ENCODE data around the gene ACTN1.

ACTN1 gene

GRCh38 chr14:68934066-68934465 lies 45.0 kb downstream of the ACTN1 start:
- TF ChIP-seq CTCF (IDR thresholded peaks at IDR 0.05; ENCODE audit: low read depth, low read length) = no peak
- no peak overlapping the region for H3K4me3 ChIP-seq (ENCODE audit: low read depth, low read length)

- no peak overlapping the region for H3K4me3 ChIP-seq (ENCODE audit: low read depth, low read length)
- TF ChIP-seq CTCF (IDR thresholded peaks at IDR 0.05; ENCODE audit: low read depth, low read length) = no peak
Measured at GRCh38 chr14:68932686-68933085, 46.4 kb downstream of the ACTN1 start.

DNA sequence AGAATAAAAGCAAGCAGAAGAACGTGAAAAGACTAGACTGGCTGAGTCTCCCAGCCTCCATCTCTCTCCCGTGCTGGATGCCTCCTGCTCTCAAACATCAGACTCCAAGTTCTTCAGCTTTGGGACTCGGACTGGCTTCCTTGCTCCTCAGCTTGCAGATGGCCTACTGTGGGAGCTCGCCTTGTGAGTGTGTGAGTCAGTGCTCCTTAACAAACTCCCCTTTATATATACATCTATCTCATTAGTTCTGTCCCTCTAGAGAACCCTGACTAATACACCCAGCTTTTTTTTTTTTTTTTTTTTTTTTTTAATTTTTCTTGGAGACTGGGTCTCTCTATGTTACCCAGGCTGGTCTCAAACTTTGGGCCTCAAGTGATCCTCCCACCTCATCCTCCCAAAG lies 46.9 kb downstream of the ACTN1 start:
- no peak for TF ChIP-seq CTCF (IDR thresholded peaks at IDR 0.05; ENCODE audit: low read depth, low read length)
- H3K4me3 ChIP-seq (ENCODE audit: low read depth, low read length) = no peak overlapping the region

- TF ChIP-seq CTCF (IDR thresholded peaks at IDR 0.05; ENCODE audit: low read depth, low read length) = no peak
- H3K4me3 ChIP-seq (ENCODE audit: low read depth, low read length) = no peak overlapping the region
Measured at GRCh38 chr14:68931474-68932051, 47.5 kb downstream of the ACTN1 start.

DNA sequence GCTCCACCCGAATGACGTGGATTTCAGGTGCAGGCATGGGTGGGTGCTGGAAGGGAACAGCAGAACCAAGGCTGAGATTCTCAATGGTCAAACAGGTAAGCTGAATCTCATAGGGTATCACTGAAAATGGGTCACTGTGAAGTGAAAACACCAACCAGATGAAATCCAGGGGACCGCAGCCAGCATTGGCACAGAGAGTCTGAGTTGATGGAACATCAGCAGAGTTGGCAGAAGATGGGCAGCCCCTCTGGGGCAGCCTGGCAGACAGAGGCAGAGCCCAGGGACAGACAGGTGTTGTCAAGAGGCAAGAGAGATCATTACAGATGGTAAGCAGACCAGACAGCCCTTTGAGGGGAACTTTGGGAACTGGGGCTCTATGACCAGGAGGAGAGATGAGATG lies 48.0 kb downstream of the ACTN1 start:
- no peak for TF ChIP-seq CTCF (IDR thresholded peaks at IDR 0.05; ENCODE audit: low read depth, low read length)
- H3K4me3 ChIP-seq (ENCODE audit: low read depth, low read length) = no peak overlapping the region

GRCh38 chr14:68929623-68930307 lies 49.3 kb downstream of the ACTN1 start:
- no peak overlapping the region for H3K4me3 ChIP-seq (ENCODE audit: low read depth, low read length)
- TF ChIP-seq CTCF (IDR thresholded peaks at IDR 0.05; ENCODE audit: low read depth, low read length) = no peak

- no peak for TF ChIP-seq CTCF (IDR thresholded peaks at IDR 0.05; ENCODE audit: low read depth, low read length)
- H3K4me3 ChIP-seq (ENCODE audit: low read depth, low read length) = no peak overlapping the region
Measured at GRCh38 chr14:68928770-68929550, 50.1 kb downstream of the ACTN1 start.

Data from WI38 (cell line).